Amygdala (tissue), 56 donors: Measurements from ENCODE around the gene KRTAP5-9.
A peak's percentile ranks its signal among the peaks of the same experiment; 100 is the strongest.
"Not testable (repeated sequence)": the region's sequence is repeated elsewhere in the genome, so short reads cannot be mapped to it uniquely, and the experiment has no call there.

Source experiments
- DNase-seq, 56 donors: peaks; one replicate each; lab custom pipeline; 2025; lab: John Stamatoyannopoulos, UW

The KRTAP5-9 gene

DNA sequence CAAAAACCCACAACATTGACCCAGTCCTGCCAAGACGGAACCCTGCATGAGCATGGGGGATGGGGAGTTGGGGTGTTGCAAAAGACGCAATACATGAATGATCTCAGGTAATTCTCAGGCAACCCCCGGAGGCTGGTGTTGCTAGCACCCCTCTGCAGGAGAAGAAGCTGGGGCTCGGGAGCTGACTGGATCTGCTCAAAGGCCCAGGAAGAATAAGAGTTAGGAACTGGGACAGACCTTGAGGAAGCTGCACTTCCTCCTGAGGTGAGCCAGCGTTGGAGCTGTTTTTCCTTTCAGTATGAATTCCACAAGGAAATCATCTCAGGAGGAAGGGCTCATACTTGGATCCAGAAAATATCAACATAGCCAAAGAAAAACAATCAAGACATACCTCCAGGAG is at the start of gene KRTAP5-9:
Gene KRTAP5-9 (plus strand): TSS at position 301 of the 400 bp plus-strand sequence. CDS start 238 bp downstream, outside the sequence.
- DNase-seq = no peak

DNA sequence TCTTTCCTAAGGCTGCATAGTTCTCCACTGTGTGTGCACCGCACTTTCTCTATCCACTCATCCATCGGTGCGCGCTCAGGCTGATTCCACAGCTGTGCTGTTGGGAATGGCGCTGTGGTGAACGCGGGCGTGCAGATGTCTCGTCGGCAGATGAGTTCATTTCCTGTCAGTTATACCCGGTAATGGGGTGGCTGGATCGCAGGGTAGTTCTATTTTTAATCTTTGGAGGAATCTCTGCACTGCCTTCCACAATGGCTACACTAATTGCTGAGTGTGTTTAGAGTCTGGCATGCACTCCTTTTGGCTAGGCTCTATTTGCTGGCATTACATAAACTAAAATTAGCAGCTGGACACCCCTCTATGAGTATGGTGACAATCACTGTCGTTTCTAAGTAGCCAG is 49.1 kb upstream of the KRTAP5-9 start:
- DNase-seq = peak in 5 of 56 donors; percentile 4 to 16 (median 6)

DNA sequence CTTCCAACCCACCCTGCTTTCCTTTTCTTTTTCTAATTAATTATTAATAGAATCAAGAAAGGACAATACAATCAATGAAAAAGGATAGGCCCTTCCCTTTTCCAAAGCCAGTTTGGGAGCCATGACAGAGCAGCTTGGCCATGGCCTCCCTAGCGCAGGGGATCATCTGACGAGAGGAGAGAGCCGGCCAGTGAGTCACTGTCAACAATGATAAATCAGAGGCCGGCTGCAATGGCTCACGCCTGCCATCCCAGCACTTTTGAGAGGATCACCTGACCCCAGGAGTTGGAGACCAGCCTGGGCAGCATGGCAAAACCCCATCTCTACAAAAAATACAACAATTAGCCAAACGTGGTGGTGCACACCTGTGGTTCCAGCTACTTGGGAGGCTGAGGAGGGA is 48.7 kb upstream of the KRTAP5-9 start:
- no peak for DNase-seq

DNA sequence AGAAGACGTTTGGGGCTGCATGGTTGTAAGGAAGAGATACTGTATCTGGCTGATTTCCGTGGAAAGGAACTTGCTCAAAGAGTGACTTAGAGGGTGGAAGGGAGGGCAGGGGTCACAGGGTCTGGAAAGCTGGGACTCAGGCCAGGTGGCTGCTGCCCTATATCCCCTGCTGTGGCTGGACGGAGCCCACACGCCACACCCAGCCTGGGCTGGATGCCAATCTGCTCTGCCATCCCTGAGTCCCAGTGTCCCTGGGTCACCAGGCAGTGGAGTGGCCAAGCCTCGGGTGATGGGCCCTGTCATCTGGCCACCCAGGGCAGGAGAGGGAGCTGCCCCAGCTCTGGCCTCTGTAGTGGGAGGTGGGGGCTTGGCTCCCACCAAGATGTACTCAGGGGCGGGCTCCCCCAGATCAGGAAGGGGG is 47.6 kb upstream of the KRTAP5-9 start:
- peak in 12 of 56 donors; percentile 5 to 52 (median 18) for DNase-seq

GRCh38 chr11:71501071-71501985 is 46.9 kb upstream of the KRTAP5-9 start:
- DNase-seq = no peak

GRCh38 chr11:71502026-71502425 is 46.2 kb upstream of the KRTAP5-9 start:
- no peak for DNase-seq

DNA sequence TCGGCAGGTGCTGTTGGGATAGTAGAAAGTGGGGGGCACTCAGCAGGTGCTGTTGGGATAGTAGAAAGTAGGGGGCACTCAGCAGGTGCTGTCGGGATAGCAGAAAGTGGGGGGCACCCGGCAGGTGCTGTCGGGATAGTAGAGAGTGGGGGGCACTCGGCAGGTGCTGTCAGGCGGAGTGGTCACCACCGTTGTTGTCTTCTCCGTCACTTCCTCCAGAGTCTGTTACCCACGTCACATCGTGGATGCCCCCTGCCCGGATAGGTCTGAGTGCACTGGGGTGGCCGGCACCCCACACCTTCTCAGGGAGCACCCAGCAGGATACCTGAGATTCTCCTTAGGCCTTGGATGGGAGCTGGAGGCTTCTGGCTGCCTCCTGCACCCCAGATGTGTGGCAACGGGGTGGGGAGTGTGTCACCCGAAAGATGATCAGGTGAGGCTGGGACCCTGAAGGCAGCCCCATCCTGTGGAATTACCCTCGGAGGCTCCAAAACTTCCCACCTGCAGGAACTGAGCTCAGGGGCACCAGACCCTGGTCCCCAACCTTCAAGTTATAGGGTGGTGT is 45.3 kb upstream of the KRTAP5-9 start:
- DNase-seq = no peak

DNA sequence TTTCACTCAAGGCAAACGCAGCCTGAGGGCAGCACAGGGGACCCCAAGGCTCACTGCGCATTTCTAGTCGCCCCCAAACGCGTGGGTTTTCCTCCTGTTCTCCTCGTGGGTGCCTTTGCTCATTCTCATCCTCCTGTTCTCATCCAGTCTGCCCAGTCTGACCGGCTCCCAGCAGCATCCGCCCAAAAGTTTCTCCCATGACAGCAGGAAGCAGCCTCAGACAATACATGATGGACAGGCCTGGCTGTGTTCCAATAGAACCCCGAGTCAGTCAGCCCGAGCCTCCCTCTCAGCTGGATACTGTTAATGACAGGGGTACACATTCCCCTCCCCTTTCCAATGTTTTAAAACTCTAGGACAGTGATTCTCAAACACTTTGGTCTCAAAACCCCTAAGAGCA is 43.7 kb upstream of the KRTAP5-9 start:
- DNase-seq = peak in 1 of 56 donors; percentile 52

DNA sequence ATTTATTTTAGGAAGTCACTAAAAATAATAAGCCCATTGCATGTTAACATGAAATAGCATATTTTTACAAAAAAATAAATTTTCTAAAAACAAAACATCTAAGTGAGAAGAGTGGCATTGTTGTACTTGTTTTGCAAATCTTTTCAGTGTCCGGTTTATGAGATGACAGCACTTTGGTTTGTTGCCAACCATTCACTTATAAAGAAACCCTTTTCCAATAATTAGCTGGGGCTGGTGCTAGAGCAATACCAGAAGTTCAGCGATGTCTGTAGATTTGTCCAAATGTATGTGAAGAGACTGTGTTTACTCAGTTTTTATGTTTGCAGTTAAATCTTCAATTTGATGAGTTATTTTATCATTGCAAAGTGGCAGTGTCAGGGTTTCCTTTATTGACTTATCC is 43.2 kb upstream of the KRTAP5-9 start:
- no peak for DNase-seq

- DNase-seq = no peak
Measured at GRCh38 chr11:71505781-71506180, 42.4 kb upstream of the KRTAP5-9 start.

- DNase-seq = no peak
Measured at GRCh38 chr11:71507102-71507501, 41.1 kb upstream of the KRTAP5-9 start.

- no peak for DNase-seq
Measured at GRCh38 chr11:71518506-71519471, 29.4 kb upstream of the KRTAP5-9 start.

- DNase-seq = no peak
Measured at GRCh38 chr11:71519546-71519945, 28.7 kb upstream of the KRTAP5-9 start.

DNA sequence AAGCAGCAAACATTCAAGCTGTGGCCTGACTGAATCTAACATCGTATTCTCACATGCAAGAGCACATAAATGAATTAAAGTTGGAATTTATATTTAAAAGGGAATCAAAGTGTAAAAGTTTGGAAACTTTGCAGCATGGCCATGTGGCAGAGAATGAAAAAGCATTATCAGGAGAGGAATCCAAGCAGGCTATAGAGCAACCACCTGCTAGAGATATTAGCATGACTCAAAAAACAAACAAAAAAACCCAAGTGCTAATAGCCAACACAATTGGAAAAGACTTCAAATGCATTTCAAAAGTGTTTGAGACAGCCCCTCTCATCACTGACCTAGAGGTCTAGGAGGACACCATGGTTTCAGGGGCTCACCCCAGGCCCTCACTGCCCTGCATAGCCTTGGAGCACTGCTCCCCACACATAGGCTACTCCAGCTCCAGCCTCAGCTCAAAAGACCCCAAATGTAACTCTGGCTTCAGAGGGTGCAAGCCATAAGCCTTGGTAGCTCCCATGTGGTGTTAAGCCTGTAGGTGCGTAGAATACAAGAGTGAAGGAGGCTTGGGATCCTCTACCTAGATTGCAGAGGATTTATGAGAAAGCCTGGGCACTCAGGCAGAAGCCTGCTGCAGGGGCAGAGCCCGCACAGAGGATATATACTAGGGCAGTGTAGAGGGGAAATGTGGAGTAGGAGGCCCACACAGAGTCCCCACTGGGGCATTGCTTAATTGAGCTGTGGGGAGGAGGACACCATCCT is 22.9 kb upstream of the KRTAP5-9 start:
- DNase-seq = no peak

- DNase-seq = no peak
Measured at GRCh38 chr11:71525938-71526495, 22.2 kb upstream of the KRTAP5-9 start.

DNA sequence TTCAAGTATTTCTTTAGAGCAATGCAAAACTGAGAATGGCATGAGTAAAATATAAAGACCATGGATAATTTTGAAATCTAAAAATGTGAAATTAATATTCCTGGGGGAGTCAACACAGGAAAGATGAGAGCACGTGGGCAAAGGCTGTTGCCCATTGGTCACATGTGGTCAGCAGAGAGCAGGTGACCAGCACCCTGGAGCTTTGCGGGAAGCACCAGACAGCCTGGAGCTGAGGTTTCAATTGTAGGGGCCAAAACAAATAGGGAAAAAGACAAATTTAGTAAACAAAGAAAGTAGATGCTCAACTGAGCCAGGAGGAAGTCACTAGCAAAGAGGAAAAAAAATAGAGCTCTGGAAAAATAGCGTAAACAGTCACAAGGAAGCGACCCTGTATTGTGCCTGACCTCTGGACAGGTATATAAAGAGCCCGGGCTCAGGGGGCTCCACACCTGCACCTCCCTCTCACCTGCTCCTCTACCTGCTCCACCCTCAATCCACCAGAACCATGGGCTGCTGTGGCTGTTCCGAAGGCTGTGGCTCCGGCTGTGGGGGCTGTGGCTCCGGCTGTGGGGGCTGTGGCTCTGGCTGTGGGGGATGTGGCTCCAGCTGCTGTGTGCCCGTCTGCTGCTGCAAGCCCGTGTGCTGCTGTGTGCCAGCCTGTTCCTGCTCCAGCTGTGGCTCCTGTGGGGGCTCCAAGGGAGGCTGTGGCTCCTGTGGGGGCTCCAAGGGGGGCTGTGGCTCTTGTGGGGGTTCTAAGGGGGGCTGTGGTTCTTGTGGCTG is 21.2 kb upstream of the KRTAP5-9 start, which contains the start of gene KRTAP5-7:
Gene KRTAP5-7 (plus strand): TSS at position 472 of the 780 bp plus-strand sequence. CDS start 34 bp downstream, at position 506.
- not testable (repeated sequence) for DNase-seq

DNA sequence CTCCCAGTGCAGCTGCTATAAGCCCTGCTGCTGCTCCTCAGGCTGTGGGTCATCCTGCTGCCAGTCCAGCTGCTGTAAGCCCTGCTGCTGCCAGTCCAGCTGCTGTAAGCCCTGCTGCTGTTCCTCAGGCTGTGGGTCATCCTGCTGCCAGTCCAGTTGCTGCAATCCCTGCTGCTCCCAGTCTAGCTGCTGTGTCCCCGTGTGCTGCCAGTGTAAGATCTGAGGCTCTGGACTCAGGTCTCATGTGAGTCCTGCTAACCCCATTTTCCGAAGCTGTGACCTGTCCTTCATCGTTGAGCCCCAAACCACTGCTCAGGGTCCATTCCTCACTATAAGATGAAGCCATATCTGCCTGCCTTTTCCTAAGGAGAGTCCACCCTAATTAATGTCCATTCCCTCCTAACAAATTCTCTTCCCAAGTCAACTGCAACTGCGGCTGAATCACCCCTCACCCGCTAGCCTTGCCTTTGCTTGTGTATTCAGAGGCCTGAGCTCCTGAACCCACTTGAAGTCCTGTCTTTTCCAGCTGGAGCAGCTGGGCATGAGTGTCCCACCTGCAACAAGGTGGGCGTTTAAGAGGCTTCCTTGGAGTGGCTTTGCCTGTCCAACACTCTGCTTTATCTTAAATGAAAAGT is 20.5 kb upstream of the KRTAP5-9 start:
- DNase-seq = no peak

DNA sequence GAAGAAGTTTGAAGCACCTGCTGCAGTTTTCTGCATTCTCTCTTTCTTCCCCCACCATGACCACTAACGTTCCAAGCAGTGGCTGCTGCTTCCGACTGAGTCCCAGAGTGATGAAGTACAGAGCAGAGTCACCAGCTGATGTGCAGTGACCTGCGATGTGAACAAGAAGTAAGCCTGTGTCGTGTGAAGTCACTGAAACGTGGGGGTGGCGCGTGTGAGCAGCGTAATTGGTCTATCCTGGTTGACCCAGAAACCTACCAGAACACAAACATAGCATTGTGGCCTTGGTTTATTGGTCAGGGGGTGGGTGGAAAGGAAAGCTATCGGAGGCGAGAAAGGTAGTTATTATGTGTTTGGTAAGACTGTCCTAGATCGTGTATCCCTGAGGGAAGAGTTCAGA is 17.6 kb upstream of the KRTAP5-9 start:
- no peak for DNase-seq
